Stimulated activated CD4-positive, alpha-beta T cell treated with anti-CD3 and anti-CD28 coated beads, Interleukin-15, amount 100 ng/mL, for 48 hours (primary cell): ENCODE data around the gene POU2F3.

Experiments
- DNase-seq, 2 donors: peaks; one replicate each; pipeline ENCODE4 v3.0.0-alpha.2; 2020; ENCODE audit warnings: low read depth in 2 of 2

Gene POU2F3

GRCh38 chr11:120239713-120240640 lies at the start of gene POU2F3:
Gene POU2F3 (plus strand): TSS chr11:120240140. CDS start chr11:120240344, 204 bp downstream.
- no peak for DNase-seq

DNA sequence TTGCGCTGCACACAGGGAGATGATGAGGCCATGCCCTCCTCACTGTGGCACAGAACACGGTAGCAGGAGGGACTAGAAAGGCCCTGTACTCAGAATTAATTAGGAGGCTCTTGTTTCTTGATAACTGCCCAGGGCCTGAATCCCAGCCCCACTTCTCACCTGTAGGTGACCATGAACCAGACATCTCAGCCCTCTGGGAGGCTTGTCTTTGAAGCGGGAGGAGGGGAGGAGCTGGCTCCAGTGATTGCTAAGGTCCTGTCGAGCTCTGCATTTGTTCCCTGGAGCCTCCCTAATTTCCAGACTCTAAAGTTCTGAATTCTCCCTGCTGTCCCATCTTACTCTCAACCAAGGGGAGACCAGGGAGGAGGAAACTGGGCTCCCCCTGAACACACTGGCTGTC lies 48.9 kb upstream of the POU2F3 start:
- no peak for DNase-seq

GRCh38 chr11:120192831-120193625 lies 46.9 kb upstream of the POU2F3 start:
- no peak for DNase-seq

GRCh38 chr11:120194166-120194565 lies 45.8 kb upstream of the POU2F3 start:
- DNase-seq = no peak

- DNase-seq = no peak
Observed at GRCh38 chr11:120195601-120196320, 44.2 kb upstream of the POU2F3 start.

DNA sequence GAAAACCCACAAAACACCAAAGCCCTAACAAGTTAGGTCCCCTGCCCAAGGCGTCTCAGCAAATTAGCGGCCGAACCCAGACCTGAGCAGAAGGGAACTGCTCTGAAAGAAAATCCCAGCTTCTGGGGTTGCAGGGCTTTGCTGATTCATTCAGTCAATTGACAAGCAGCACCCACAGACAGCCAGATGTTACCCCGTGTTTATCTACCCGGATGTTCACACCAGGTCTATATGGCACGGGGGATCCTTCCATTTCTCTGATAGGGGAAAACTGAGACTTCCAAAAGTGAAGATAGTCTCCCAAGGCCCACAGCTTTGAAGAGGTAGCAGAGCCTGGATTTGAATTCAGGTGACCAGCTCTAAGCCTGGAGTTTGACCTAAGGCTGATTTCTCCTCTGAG lies 43.1 kb upstream of the POU2F3 start:
- DNase-seq = no peak

DNA sequence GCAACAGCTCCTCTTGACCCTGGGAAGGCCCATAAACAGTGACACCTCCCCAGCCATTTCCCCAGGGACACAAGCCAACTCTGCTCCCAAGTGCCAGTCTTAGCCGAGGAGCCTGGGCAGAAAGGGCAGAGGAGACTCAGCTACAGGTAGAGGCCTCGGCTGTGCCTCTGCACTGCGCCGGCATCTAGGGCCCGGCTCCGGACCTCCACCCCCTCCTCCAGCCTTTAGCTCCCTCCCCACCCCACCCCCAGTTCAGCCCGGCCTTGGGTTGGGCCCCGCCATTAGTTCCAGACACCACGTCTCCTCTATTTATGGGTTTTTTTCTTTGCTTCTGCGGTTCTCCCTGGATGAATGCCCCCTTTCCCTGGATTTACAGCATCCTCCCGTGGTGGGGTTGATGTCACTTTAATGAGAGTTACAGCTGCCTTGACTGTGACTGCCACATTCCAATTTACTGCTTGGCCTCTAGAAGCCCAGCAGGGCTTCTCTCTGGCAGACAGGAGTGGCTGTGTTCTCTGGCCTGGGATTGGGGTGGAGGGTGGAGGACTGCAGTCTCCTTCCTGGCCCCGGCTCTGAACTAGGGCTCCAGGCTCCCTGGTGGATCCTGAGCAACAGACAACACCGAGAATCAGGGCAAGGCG lies 42.6 kb upstream of the POU2F3 start:
- DNase-seq = no peak

GRCh38 chr11:120197977-120198376 lies 42.0 kb upstream of the POU2F3 start:
- no peak for DNase-seq

- no peak for DNase-seq
Observed at GRCh38 chr11:120198403-120198786, 41.5 kb upstream of the POU2F3 start.

DNA sequence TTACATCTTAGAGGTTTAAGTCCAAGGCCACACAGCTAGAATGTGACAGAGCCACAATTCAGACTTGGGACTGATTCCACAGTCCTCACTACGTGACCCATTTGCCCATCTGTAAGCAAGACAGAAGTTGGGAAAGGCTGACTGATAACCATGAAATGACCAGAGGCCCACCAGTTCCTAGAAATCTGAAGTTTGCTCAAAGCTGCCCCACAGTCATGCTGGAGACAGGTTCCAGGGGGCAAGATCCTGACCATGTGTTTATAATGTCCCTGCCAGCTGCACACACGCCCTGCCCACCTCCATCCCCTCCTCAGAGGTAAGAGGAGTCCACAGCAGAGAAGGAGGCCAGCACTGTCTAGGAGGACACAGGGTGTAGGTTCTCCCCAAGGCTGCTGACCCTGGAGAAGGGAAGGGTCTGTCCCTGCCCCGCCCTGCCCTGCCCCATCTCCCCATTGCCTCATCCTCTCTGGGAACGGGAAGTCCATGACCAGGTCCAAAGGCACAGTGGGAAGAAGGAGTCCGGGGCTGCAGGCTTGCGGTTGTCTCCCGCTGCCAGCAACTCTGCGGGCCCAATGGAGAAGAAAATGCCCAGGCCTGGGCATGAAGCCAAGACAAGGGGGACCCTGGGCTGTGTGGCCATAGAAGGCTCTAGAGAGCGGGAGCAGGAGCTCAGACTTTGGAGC lies 41.0 kb upstream of the POU2F3 start:
- no peak for DNase-seq

- no peak for DNase-seq
Observed at GRCh38 chr11:120199613-120200012, 40.3 kb upstream of the POU2F3 start.

DNA sequence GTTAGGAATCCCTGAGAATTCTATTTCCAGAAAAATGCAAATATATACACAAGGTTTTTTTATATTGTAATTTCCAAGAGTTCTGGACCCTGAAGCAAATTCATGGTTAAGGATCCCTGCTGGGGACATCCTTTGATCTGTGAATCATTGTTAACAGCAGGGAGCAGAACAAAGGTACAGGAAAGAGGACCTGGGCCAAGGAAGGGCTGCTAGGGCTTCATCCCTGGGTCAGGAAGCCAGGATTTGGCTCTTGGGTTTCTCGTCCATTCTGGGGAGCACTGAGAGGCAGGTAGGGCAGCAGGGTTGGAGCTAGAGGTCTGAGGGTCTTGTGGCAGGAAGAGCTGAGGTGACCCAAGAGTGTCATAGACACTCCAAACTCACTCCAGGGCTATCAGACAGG lies 39.3 kb upstream of the POU2F3 start:
- no peak for DNase-seq

- DNase-seq = no peak
Observed at GRCh38 chr11:120201653-120202052, 38.3 kb upstream of the POU2F3 start.

DNA sequence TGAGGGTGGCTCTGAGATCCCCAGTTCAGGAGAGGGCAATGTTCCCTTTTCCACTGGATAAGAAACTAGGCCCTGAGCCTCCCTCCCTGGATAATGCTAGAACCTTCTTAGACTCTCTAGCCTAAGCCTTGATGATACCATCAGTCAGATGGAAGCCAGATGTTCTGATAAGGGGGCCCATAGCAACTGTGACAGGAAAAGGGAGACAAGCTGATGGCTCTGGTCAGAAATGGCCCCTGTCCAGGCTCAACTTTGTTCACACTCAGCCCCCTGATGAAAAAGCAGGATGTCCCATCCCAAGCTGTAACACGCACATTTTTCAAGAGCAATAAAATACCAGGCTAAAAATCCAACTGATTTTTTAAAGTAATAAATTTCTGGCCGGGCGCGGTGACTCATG lies 36.3 kb upstream of the POU2F3 start:
- DNase-seq = no peak

GRCh38 chr11:120205596-120206161 lies 34.3 kb upstream of the POU2F3 start:
- no peak for DNase-seq

DNA sequence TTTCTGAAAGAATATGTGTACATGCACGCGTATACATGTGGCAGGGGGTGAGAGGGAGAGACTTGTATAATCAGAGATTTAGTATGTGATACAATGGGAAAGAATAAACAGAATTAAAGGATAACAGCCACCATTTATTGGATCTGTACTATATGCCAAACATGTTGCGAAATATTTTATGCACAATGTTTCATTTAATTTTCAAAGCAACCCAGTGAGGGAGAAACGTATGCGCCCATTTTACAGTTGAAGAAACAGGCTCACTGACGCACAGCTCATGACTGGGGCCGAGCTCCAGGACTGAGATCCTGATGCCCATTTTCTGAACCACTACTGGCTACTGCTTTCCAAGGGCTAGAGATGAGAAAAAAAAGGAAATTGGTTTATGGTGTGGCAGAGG lies 32.4 kb upstream of the POU2F3 start:
- no peak for DNase-seq

DNA sequence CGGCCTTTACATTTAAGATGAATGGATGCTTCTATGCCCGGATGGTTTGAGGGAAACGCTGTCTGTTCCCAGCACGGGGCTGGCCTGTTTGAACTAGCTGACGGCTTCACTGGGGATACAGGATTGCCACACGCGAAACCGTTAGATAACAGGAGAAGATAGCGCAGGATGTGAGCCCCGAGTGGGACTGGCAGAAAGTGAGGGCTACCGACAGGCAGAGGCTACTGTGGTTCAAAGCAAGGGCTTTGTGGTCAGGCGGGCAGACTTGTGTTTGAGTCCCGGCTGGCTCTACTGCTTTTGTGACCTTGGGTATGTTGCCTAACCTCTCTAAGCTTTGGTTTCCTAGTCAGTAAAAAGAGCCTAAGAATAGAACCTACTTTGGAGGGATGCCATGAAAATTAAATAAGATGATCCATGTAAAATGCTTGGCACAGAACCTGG lies 31.9 kb upstream of the POU2F3 start:
- DNase-seq = no peak

DNA sequence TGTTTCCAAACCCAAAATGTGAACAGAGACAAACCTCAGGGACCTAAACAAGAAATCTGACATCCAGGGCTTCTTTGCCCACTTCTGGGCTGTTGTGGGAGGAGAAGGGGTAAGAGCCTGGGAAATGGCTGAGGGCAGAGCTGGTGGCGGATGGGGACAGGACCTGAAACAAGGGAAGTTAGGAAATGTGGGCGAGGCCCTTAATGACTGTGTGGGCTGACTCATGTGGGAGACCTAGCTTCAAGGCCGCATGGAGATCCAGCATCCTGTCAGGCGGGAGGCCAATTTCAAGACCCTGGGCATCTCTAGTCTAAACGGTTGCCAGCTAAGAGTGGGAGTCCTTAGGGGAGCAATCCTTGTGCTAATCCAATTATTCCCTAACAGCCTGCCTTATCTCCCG lies 31.2 kb upstream of the POU2F3 start:
- DNase-seq = no peak

- DNase-seq = no peak
Observed at GRCh38 chr11:120209746-120210625, 30.0 kb upstream of the POU2F3 start.
